ENCODE results near the gene NRSN2.

DNA sequence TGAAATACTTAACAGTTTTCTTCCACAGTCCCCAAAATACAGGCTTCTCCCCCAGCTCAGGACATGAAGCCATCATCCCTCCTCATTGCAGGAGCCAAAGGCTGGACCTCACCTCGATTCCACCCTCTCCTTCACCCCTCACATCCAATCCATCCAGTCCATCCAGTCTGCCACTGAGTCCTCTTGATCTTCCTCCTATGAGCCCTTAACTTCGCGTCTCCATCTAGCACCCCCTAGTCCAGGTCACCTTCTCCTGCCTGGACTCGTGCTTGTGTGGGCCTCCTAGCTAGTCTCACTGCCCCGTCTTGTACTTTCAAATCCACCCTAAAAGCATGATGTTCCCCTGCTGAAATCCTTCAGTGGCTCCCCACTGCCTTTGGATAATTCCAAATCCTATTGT is 37.0 kb downstream of the NRSN2 start:
- TF ChIP-seq, protein P1, sequence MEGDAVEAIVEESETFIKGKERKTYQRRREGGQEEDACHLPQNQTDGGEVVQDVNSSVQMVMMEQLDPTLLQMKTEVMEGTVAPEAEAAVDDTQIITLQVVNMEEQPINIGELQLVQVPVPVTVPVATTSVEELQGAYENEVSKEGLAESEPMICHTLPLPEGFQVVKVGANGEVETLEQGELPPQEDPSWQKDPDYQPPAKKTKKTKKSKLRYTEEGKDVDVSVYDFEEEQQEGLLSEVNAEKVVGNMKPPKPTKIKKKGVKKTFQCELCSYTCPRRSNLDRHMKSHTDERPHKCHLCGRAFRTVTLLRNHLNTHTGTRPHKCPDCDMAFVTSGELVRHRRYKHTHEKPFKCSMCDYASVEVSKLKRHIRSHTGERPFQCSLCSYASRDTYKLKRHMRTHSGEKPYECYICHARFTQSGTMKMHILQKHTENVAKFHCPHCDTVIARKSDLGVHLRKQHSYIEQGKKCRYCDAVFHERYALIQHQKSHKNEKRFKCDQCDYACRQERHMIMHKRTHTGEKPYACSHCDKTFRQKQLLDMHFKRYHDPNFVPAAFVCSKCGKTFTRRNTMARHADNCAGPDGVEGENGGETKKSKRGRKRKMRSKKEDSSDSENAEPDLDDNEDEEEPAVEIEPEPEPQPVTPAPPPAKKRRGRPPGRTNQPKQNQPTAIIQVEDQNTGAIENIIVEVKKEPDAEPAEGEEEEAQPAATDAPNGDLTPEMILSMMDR (conservative IDR thresholded peaks at IDR 0.05): no peak
- no peak for TF ChIP-seq ZFX (IDR thresholded peaks at IDR 0.05)

Data from C4-2B (cell line).